Measurements from ENCODE around the gene SLC13A4. TPM values are rescaled to one million over a fixed set of nuclear protein-coding genes. Genes with fewer than 3 reads are reported as not detected.

SLC13A4 gene
- total and polyA plus RNA-seq, 2 of the 13 experiments (the other 11 are each of a cell fraction or from before 2014, with no cell fraction given), result 0.04 TPM; not detected in 1

DNA sequence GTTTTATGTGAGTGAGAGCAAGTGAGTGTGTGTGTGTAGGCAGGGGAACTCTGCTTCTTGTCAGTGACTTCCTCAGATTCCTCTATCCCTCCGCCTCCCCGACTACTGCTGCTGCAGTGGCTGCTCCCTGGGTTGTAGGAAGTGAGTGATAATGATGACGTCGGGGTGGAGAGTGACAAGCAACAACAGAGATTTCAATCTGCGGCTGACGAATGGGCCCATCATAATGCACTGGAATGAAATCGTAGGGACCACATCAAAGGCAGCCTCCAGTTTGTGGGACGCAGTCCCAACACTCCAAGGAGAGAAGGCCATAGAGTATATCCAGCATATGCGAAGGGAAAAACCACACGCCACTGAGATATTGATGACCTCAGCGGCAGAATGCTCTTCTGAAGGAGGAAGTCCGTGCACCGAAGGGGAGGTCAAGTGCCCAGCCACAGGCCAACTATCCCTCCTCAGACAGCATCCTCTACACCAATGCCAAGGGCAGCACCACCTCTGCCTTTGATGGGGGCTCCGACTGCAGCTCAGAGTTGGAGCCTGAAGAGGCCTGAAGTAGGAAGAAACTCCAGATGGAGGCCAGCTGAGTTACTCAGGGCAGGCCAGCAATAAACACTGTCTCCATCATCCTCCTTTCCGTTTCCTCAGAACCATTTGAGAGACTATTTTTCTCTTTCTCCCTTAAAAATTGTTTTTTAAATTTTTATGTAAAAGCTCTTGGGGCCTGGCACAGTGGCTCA is 77.0 kb downstream of the SLC13A4 start:
- ChIA-PET CTCF (ENCODE audit: low intra/inter-chr PET ratio, low total read pairs) (no interaction called here), POLR2A (no interaction called here)
- Histone ChIP-seq H3K79me2 (ENCODE audit: insufficient read depth, low read length) (no peaks in the 10 kb centered on the region), H3K27me3 (ENCODE audit: control insufficient read depth in 1 of 2, insufficient read depth in 2 of 2, low read length in 2 of 2) (no peaks in the 10 kb centered on the region), H3K27ac (ENCODE audit: extremely low read length, insufficient read depth, low read length) (no peak overlapping the region), H4K20me1 (ENCODE audit: insufficient read depth, low read length) (no peaks in the 10 kb centered on the region), H3K9me3 (ENCODE audit: low read length) (no peaks in the 10 kb centered on the region), H3K4me1 (ENCODE audit: insufficient read depth, low read length) (no peaks in the 10 kb centered on the region), H3K36me3 (replicated peaks in 1 of 2; ENCODE audit: control insufficient read depth in 1 of 2, insufficient read depth in 2 of 2, low read length in 2 of 2) (peaks cover 5 to 24% of the 10 kb centered on the region in 2 experiments; a peak in 3 of 5 replicates), H3K9ac (ENCODE audit: insufficient read depth, low read depth, low read length) (no peak overlapping the region), H2AFZ (ENCODE audit: low read length) (no peak overlapping the region), H3K4me2 (ENCODE audit: low read depth, low read length) (no peak overlapping the region), H3K4me3 (replicated peaks in 1 of 3; ENCODE audit: insufficient read depth in 1 of 3, low read depth in 2 of 3, low read length in 3 of 3) (no peak overlapping the region)
- WGBS (ENCODE audit: low lambda C conversion rate), result 94% methylated on average over 14 of the region's 15 CpGs
- ATAC-seq (peak; percentile 46; the same call in 2 of the 3 replicates), DNase-seq (ENCODE audit: low spot score) (no peak), FAIRE-seq (no peak)
- no peak for TF ChIP-seq HDAC1 (CRISPR knock-in tag; IDR thresholded peaks at IDR 0.05)
- no peak for TF ChIP-seq TBP (CRISPR knock-in tag; IDR thresholded peaks at IDR 0.05)
- 0 out of 4 replicates have a peak, but pooled peaks of 1 of the 2 experiments have one; percentile 22 for TF ChIP-seq MAFK (conservative IDR thresholded peaks at IDR 0.05 in 1 of 2, IDR thresholded peaks at IDR 0.05 in 1 of 2; ENCODE audit: low read length in 2 of 2)
- in situ Hi-C loops (cut with HindIII; ENCODE audit: extremely low pct_ligation_motif_present, low pct_unique_long_range_greater_than_20kb), result no loop called here
- intact Hi-C loops (cut with micrococcal nuclease; ENCODE audit: unreplicated experiment), result no loop called here
- BruUV-seq (replicated peaks), result TSS peak; percentile 48

DNA sequence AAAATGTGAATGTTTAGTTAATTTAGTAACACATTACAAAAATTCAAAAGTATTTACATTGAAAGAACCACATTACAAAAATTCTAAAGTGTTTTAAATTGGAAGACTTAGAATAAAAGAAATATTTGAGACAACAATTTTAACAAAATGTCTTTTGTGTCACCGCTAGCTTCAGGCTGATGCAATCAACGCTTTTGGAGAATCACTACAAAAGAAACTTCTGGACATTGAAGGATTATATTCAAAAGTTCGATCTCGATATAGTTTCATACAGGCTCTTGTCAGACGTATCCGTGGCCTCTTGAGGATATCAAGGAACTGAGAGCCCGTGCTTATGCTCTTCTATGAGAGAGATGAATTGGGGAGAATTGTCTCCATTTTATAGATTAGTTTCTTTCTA is 79.8 kb downstream of the SLC13A4 start:
- FAIRE-seq (no peak), DNase-seq (ENCODE audit: low spot score) (no peak), ATAC-seq (no peak)
- no peak overlapping the region for H3K4me3 ChIP-seq (replicated peaks in 1 of 3; ENCODE audit: insufficient read depth in 1 of 3, low read depth in 2 of 3, low read length in 3 of 3)
- H3K9ac ChIP-seq (ENCODE audit: insufficient read depth, low read depth, low read length), result no peak overlapping the region
- in situ Hi-C loops (cut with HindIII; ENCODE audit: extremely low pct_ligation_motif_present, low pct_unique_long_range_greater_than_20kb), result loop anchor here (10.0 kb wide), 1 partner anchor 373 kb away; no protein-coding TSS in a partner anchor
- H3K4me1 ChIP-seq (ENCODE audit: insufficient read depth, low read length), result no peaks in the 10 kb centered on the region
- BruUV-seq (replicated peaks), result no TSS peak
- no peak overlapping the region for H3K27ac ChIP-seq (ENCODE audit: extremely low read length, insufficient read depth, low read length)
- intact Hi-C loops (cut with micrococcal nuclease; ENCODE audit: unreplicated experiment), result no loop called here
- H3K27me3 ChIP-seq (ENCODE audit: control insufficient read depth in 1 of 2, insufficient read depth in 2 of 2, low read length in 2 of 2), result no peaks in the 10 kb centered on the region
- H4K20me1 ChIP-seq (ENCODE audit: insufficient read depth, low read length), result no peaks in the 10 kb centered on the region
- no peak overlapping the region for H2AFZ ChIP-seq (ENCODE audit: low read length)
- H3K79me2 ChIP-seq (ENCODE audit: insufficient read depth, low read length), result no peaks in the 10 kb centered on the region
- peaks cover 13 to 40% of the 10 kb centered on the region in 2 experiments for H3K36me3 ChIP-seq (replicated peaks in 1 of 2; ENCODE audit: control insufficient read depth in 1 of 2, insufficient read depth in 2 of 2, low read length in 2 of 2)
- WGBS (ENCODE audit: low lambda C conversion rate), result 97% methylated on average over 7 of the region's 7 CpGs
- H3K4me2 ChIP-seq (ENCODE audit: low read depth, low read length), result no peak overlapping the region
- H3K9me3 ChIP-seq (ENCODE audit: low read length), result no peaks in the 10 kb centered on the region
- TF ChIP-seq SP5 (CRISPR knock-in tag; IDR thresholded peaks at IDR 0.05; ENCODE audit: borderline replicate concordance, low read depth) (no peak), NFYC (CRISPR knock-in tag; IDR thresholded peaks at IDR 0.05) (no peak), ZNF446 (CRISPR knock-in tag; IDR thresholded peaks at IDR 0.05) (no peak)
- ChIA-PET POLR2A (no interaction called here), CTCF (ENCODE audit: low intra/inter-chr PET ratio, low total read pairs) (no interaction called here)

Data from HepG2 (cell line).